Activated CD4-positive, alpha-beta T cell treated with anti-CD3 and anti-CD28 coated beads, Interleukin-2, amount 50 U/mL, for 4 hours (primary cell): Measurements from ENCODE around the gene PDE10A.

Experiments used
- DNase-seq, 2 experiments: peaks; one replicate each; pipeline ENCODE4 v3.0.0-alpha.2; 2020

The PDE10A gene

GRCh38 chr6:165677091-165677490 lies 14.1 kb upstream of the PDE10A start:
- DNase-seq = no peak

GRCh38 chr6:165676435-165677068 lies 13.5 kb upstream of the PDE10A start:
- no peak for DNase-seq

GRCh38 chr6:165675120-165675519 lies 12.1 kb upstream of the PDE10A start:
- no peak for DNase-seq

- DNase-seq = no peak
Observed at GRCh38 chr6:165674155-165675029, 11.4 kb upstream of the PDE10A start.

- no peak for DNase-seq
Observed at GRCh38 chr6:165671222-165671768, 8.3 kb upstream of the PDE10A start.

- DNase-seq = no peak
Observed at GRCh38 chr6:165668951-165669350, 5.9 kb upstream of the PDE10A start.

- DNase-seq = no peak
Observed at GRCh38 chr6:165665384-165665672, 2.3 kb upstream of the PDE10A start.

- DNase-seq = no peak
Observed at GRCh38 chr6:165664559-165665383, 1.7 kb upstream of the PDE10A start.

GRCh38 chr6:165663736-165664558 lies 906 bp upstream of the PDE10A start:
- no peak for DNase-seq

- DNase-seq = no peak
Observed at GRCh38 chr6:165663377-165663735, 315 bp upstream of the PDE10A start.

GRCh38 chr6:165662041-165662748 lies 846 bp downstream of the PDE10A start:
- DNase-seq = no peak

- no peak for DNase-seq
Observed at GRCh38 chr6:165661664-165662025, 1.4 kb downstream of the PDE10A start.

GRCh38 chr6:165660857-165661663 lies 2.0 kb downstream of the PDE10A start:
- DNase-seq = no peak

- DNase-seq = no peak
Observed at GRCh38 chr6:165659945-165660856, 2.8 kb downstream of the PDE10A start.

GRCh38 chr6:165658395-165659058 lies 4.5 kb downstream of the PDE10A start:
- no peak for DNase-seq

GRCh38 chr6:165657325-165657680 lies 5.7 kb downstream of the PDE10A start:
- no peak for DNase-seq

GRCh38 chr6:165656581-165657324 lies 6.3 kb downstream of the PDE10A start:
- DNase-seq = no peak

GRCh38 chr6:165655191-165655590 lies 7.8 kb downstream of the PDE10A start:
- DNase-seq = no peak

GRCh38 chr6:165654144-165654543 lies 8.9 kb downstream of the PDE10A start:
- no peak for DNase-seq
